Measurements from ENCODE around the gene INS. TPM values are rescaled to one million over a fixed set of nuclear protein-coding genes. Genes with fewer than 3 reads are reported as not detected.
"Not testable (repeated sequence)": the region's sequence is repeated elsewhere in the genome, so short reads cannot be mapped to it uniquely, and the experiment has no call there.

Gene INS
- total RNA-seq, 2 donors from 2014 or later = not detected

GRCh38 chr11:2197771-2198520 lies 36.9 kb upstream of the INS start:
- H3K36me3 ChIP-seq = no peaks in the 10 kb centered on the region
- no peaks in the 10 kb centered on the region for H3K27me3 ChIP-seq (replicated peaks; ENCODE audit: insufficient read depth)
- TF ChIP-seq, protein P1, sequence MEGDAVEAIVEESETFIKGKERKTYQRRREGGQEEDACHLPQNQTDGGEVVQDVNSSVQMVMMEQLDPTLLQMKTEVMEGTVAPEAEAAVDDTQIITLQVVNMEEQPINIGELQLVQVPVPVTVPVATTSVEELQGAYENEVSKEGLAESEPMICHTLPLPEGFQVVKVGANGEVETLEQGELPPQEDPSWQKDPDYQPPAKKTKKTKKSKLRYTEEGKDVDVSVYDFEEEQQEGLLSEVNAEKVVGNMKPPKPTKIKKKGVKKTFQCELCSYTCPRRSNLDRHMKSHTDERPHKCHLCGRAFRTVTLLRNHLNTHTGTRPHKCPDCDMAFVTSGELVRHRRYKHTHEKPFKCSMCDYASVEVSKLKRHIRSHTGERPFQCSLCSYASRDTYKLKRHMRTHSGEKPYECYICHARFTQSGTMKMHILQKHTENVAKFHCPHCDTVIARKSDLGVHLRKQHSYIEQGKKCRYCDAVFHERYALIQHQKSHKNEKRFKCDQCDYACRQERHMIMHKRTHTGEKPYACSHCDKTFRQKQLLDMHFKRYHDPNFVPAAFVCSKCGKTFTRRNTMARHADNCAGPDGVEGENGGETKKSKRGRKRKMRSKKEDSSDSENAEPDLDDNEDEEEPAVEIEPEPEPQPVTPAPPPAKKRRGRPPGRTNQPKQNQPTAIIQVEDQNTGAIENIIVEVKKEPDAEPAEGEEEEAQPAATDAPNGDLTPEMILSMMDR (IDR thresholded peaks at IDR 0.05) = no peak
- no peaks in the 10 kb centered on the region for H3K9me3 ChIP-seq
- ATAC-seq (ENCODE audit: insufficient number of reproducible peaks, low FRiP score, low read depth) = no peak
- no peak for DNase-seq (ENCODE audit: low spot score)
- H3K4me1 ChIP-seq (ENCODE audit: control insufficient read depth in 1 of 2, low read depth in 2 of 2) = no peaks in the 10 kb centered on the region
- no peak overlapping the region for H3K4me3 ChIP-seq
- H3K27ac ChIP-seq = no peak overlapping the region

GRCh38 chr11:2196970-2197770 lies 36.2 kb upstream of the INS start:
- no peak overlapping the region for H3K4me3 ChIP-seq
- DNase-seq (ENCODE audit: low spot score) = peak; percentile 19
- no peak overlapping the region for H3K27ac ChIP-seq
- H3K27me3 ChIP-seq (replicated peaks; ENCODE audit: insufficient read depth) = no peaks in the 10 kb centered on the region
- TF ChIP-seq, protein P1 (IDR thresholded peaks at IDR 0.05) = peak; percentile 84
- H3K4me1 ChIP-seq (ENCODE audit: control insufficient read depth in 1 of 2, low read depth in 2 of 2) = no peaks in the 10 kb centered on the region
- no peaks in the 10 kb centered on the region for H3K36me3 ChIP-seq
- H3K9me3 ChIP-seq = no peaks in the 10 kb centered on the region
- no peak for ATAC-seq (ENCODE audit: insufficient number of reproducible peaks, low FRiP score, low read depth)

DNA sequence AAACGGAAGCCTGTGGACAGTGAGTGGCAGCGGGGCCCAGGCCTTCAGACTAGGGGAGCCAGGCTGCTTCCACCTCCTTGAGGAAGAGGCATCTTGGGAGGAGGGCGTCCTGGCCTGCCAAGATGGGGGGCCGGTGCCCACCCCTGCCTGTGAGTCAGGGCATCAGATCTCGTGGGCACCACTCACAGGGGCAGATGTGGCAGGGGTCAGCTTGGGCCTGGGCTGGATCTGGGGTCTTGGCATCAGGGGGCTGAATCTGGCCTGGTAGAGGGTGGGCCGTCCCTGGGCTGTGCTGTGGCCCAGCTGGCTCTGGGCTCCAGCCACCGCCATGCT lies 34.7 kb upstream of the INS start:
- no peak for ATAC-seq (ENCODE audit: insufficient number of reproducible peaks, low FRiP score, low read depth)
- H3K4me3 ChIP-seq = no peak overlapping the region
- DNase-seq (ENCODE audit: low spot score) = no peak
- no peaks in the 10 kb centered on the region for H3K27me3 ChIP-seq (replicated peaks; ENCODE audit: insufficient read depth)
- TF ChIP-seq, protein P1 (IDR thresholded peaks at IDR 0.05) = no peak
- H3K4me1 ChIP-seq (ENCODE audit: control insufficient read depth in 1 of 2, low read depth in 2 of 2) = no peaks in the 10 kb centered on the region
- H3K9me3 ChIP-seq = no peaks in the 10 kb centered on the region
- H3K36me3 ChIP-seq = no peaks in the 10 kb centered on the region
- no peak overlapping the region for H3K27ac ChIP-seq

DNA sequence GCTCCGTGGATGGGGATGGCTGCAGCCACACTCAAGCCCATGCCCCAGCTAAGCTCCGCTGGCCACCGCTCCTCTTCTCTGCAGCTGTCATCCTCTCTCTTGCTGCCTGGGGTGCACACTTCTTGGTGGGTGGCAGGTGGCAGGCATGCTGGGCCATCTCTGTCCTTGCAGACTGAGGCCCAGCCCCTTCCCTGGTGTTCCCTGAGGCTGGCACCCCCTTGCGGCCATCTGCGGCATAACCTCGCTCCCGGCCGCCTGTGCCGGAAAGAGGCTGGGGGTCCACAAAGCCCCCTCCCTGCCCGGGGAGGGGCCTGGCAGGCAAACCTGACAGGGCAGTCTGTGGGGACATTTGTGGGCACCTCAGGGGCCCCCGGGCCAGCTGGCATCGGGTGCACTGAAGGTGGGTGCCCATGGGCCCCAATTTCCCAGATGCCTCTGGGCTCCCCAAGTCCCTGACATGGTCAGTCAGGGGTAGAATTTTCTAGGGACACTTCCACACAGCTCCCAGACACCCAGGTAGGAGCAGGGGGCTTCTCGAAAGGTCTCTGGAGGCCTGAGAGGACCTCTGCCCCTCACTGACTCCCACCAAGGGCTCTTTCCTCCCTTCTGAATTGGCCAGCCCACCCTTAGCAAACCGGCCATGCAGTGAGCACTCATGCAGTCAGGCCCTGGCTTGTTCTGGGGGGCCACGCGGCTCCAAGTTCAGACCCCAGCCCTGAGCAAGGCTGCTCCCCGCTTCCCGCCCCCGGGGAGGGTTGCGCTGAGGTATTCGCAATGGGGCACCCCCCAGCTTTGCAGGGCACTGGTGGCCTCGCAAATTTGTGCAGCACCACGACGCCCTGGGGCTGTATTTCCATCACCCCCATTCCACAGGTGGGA lies 34.1 kb upstream of the INS start:
- DNase-seq (ENCODE audit: low spot score) = no peak
- no peaks in the 10 kb centered on the region for H3K27me3 ChIP-seq (replicated peaks; ENCODE audit: insufficient read depth)
- no peaks in the 10 kb centered on the region for H3K4me1 ChIP-seq (ENCODE audit: control insufficient read depth in 1 of 2, low read depth in 2 of 2)
- ATAC-seq (ENCODE audit: insufficient number of reproducible peaks, low FRiP score, low read depth) = no peak
- no peaks in the 10 kb centered on the region for H3K36me3 ChIP-seq
- no peaks in the 10 kb centered on the region for H3K9me3 ChIP-seq
- no peak overlapping the region for H3K27ac ChIP-seq
- H3K4me3 ChIP-seq = no peak overlapping the region
- TF ChIP-seq, protein P1 (IDR thresholded peaks at IDR 0.05) = peak; percentile 65

- H3K4me3 ChIP-seq; H3K4me1 ChIP-seq (ENCODE audit: control insufficient read depth in 1 of 2, low read depth in 2 of 2); H3K9me3 ChIP-seq; H3K36me3 ChIP-seq; H3K27ac ChIP-seq; ATAC-seq (ENCODE audit: insufficient number of reproducible peaks, low FRiP score, low read depth); H3K27me3 ChIP-seq (replicated peaks; ENCODE audit: insufficient read depth); DNase-seq (ENCODE audit: low spot score): not testable (repeated sequence)
These were observed 33.0 kb upstream of the INS start for GRCh38 chr11:2193888-2194595.
